Measurements from ENCODE around the gene NCAM2.

DNA sequence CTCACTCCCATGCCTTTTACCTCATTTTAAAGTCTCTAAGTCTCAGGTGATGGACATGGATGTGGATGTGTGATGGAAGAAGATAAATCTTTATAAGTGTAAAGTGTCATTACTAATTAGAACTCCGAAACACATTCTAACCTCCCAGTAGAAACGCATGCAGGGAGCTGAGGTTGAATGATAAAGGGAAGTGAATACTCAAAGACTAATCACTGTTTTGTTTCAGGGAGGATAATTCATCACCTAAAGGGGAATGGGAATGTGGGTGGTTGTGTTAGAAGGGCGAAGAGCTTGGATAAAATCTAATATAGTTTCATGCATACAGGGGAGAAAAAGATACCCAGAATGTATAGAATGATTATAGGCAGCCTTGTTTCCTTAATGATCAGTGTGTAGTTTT is 12.5 kb downstream of the NCAM2 start:
- TF ChIP-seq POLR2A (IDR thresholded peaks at IDR 0.05) (no peak), CTCF (IDR thresholded peaks at IDR 0.05) (no peak), POLR2AphosphoS5 (IDR thresholded peaks at IDR 0.05) (no peak)
